ENCODE data around the gene FMNL2.

FMNL2 gene

DNA sequence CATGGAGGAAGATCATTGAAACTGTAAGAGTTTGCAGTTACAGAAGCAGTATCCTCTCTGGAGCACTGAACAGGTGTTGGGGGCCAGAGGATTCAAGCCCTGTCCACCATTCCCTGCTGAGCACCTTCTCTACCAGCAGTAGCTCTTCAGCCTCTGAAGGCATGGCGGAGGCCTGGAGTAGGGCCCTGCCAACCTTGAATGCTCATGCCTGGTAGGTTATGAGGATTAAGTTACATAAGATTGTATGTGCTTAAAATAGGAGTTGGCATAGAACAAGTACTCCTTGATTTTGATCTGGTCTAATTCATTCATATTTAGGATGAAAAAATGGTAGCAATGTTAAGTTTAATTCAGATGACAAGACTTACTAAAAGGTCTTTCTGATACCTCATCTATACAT is 40.2 kb downstream of the FMNL2 start:
- ChIA-PET CTCF (no interaction called here), POLR2A (no interaction called here)
- no peak for DNase-seq (ENCODE audit: extremely low spot score)
- TF ChIP-seq HDGF (IDR thresholded peaks at IDR 0.05; ENCODE audit: borderline replicate concordance) (no peak), BHLHE40 (IDR thresholded peaks at IDR 0.05; ENCODE audit: borderline replicate concordance) (no peak), FOXA1 (IDR thresholded peaks at IDR 0.05) (no peak), ELF4 (IDR thresholded peaks at IDR 0.05) (no peak), ARNT (IDR thresholded peaks at IDR 0.05) (no peak), L3MBTL2 (conservative IDR thresholded peaks at IDR 0.05) (no peak), LEF1 (IDR thresholded peaks at IDR 0.05; ENCODE audit: borderline replicate concordance) (no peak), SUZ12 (IDR thresholded peaks at IDR 0.05) (no peak), TARDBP (IDR thresholded peaks at IDR 0.05) (no peak), SP1 (IDR thresholded peaks at IDR 0.05) (no peak), CTBP1 (IDR thresholded peaks at IDR 0.05; ENCODE audit: borderline replicate concordance) (no peak)
- TF ChIP-seq, protein P1, sequence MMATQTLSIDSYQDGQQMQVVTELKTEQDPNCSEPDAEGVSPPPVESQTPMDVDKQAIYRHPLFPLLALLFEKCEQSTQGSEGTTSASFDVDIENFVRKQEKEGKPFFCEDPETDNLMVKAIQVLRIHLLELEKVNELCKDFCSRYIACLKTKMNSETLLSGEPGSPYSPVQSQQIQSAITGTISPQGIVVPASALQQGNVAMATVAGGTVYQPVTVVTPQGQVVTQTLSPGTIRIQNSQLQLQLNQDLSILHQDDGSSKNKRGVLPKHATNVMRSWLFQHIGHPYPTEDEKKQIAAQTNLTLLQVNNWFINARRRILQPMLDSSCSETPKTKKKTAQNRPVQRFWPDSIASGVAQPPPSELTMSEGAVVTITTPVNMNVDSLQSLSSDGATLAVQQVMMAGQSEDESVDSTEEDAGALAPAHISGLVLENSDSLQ (IDR thresholded peaks at IDR 0.05), result no peak

DNA sequence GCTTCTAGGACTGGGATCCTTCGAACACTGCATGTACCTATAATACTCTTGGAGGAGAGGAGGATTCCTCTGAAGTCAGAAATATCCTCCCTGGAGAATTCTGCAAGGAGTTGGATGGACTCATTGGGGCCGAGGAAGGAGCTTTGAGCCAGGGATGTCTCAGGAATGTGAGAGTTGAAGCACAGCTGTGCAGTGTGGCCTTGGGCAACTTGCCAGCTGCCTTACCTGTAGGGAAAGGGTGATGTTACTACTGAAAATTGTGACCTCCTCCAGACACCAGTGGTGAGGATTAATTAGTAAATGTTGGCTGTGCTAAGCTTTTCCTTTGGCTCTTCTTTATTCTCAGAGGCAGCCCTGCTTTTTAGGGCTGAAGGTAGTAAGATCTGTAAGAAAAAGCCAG is 41.4 kb downstream of the FMNL2 start:
- ChIA-PET CTCF (no interaction called here), POLR2A (no interaction called here)
- no peak for DNase-seq (ENCODE audit: extremely low spot score)

DNA sequence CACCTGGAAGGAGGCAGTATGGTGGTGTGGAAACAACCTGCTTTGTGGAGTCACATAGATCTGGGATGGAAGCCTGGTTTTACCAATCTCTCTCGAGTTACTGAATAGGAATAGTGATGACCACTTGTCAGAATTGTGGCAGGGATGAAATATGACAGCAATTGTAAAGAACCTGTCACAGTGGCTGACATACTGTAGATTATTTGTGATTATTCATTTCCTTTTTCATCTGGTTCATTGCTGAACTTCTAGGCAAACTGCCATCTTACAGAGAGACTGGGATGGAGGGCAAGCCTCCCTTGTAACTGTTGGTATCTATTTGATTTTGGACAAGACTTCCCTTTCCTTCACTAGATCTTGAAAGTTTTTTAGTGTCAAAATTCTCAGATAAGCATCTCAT is 42.0 kb downstream of the FMNL2 start:
- POLR2A ChIA-PET, result no interaction called here
- TF ChIP-seq CTBP1 (IDR thresholded peaks at IDR 0.05; ENCODE audit: borderline replicate concordance) (no peak), SP1 (IDR thresholded peaks at IDR 0.05) (no peak), BHLHE40 (IDR thresholded peaks at IDR 0.05; ENCODE audit: borderline replicate concordance) (no peak), FOXM1 (IDR thresholded peaks at IDR 0.05; ENCODE audit: borderline replicate concordance) (no peak), TARDBP (IDR thresholded peaks at IDR 0.05) (no peak), SUZ12 (IDR thresholded peaks at IDR 0.05) (no peak)
- TF ChIP-seq, protein P1 (IDR thresholded peaks at IDR 0.05), result no peak
- CTCF ChIA-PET, result interaction anchor here (1.1 kb wide), 1 partner anchor 18 kb away, joined by 3 read pairs; no protein-coding TSS in a partner anchor
- DNase-seq (ENCODE audit: extremely low spot score), result no peak

More for the DNA sequence above, 41.4 kb downstream of the FMNL2 start:
- no peak for TF ChIP-seq ARNT (IDR thresholded peaks at IDR 0.05)
- no peak for TF ChIP-seq LEF1 (IDR thresholded peaks at IDR 0.05; ENCODE audit: borderline replicate concordance)
- TF ChIP-seq FOXA1 (IDR thresholded peaks at IDR 0.05), result no peak
- TF ChIP-seq, protein P1 (IDR thresholded peaks at IDR 0.05), result no peak
- TF ChIP-seq BHLHE40 (IDR thresholded peaks at IDR 0.05; ENCODE audit: borderline replicate concordance), result no peak
- no peak for TF ChIP-seq FOXK2 (IDR thresholded peaks at IDR 0.05)

DNA sequence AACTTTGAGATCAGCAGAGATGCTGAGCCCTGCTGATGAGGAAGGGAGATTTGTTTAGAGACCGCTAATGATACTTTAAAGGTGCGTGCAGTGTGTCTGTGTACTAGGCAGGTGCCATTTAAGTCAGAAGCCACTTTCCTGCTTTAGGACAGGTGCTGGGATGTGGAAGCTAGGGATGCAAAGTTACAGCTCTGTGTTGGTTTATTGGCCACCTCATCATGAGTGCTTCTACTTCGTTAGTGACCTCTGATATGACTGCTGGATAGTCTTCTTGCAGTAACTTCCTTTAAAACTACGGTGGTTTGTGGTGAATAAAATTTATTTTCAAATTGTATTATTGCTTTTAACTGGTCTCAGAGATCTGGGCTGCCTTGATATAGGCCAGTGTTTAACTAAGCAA is 44.1 kb downstream of the FMNL2 start:
- CTCF ChIA-PET, result no interaction called here
- no peak for TF ChIP-seq ZNF384 (IDR thresholded peaks at IDR 0.05)
- TF ChIP-seq TARDBP (IDR thresholded peaks at IDR 0.05), result no peak
- no peak for TF ChIP-seq FOXM1 (IDR thresholded peaks at IDR 0.05; ENCODE audit: borderline replicate concordance)
- TF ChIP-seq SUZ12 (IDR thresholded peaks at IDR 0.05), result no peak
- TF ChIP-seq, protein P1 (IDR thresholded peaks at IDR 0.05), result no peak
- no peak for TF ChIP-seq ELF4 (IDR thresholded peaks at IDR 0.05)
- no peak for TF ChIP-seq HDGF (IDR thresholded peaks at IDR 0.05; ENCODE audit: borderline replicate concordance)
- no peak for TF ChIP-seq FOXK2 (IDR thresholded peaks at IDR 0.05)
- no peak for TF ChIP-seq CTBP1 (IDR thresholded peaks at IDR 0.05; ENCODE audit: borderline replicate concordance)
- no peak for TF ChIP-seq ARNT (IDR thresholded peaks at IDR 0.05)
- no peak for TF ChIP-seq L3MBTL2 (conservative IDR thresholded peaks at IDR 0.05)
- TF ChIP-seq LEF1 (IDR thresholded peaks at IDR 0.05; ENCODE audit: borderline replicate concordance), result no peak
- no peak for TF ChIP-seq SP1 (IDR thresholded peaks at IDR 0.05)
- no peak for TF ChIP-seq FOXA1 (IDR thresholded peaks at IDR 0.05)
- no peak for TF ChIP-seq NFRKB (IDR thresholded peaks at IDR 0.05)
- no peak for TF ChIP-seq BHLHE40 (IDR thresholded peaks at IDR 0.05; ENCODE audit: borderline replicate concordance)
- DNase-seq (ENCODE audit: extremely low spot score), result no peak
- POLR2A ChIA-PET, result interaction anchor here (0.8 kb wide), 1 partner anchor 11 kb away, joined by 4 read pairs; no protein-coding TSS in a partner anchor

DNA sequence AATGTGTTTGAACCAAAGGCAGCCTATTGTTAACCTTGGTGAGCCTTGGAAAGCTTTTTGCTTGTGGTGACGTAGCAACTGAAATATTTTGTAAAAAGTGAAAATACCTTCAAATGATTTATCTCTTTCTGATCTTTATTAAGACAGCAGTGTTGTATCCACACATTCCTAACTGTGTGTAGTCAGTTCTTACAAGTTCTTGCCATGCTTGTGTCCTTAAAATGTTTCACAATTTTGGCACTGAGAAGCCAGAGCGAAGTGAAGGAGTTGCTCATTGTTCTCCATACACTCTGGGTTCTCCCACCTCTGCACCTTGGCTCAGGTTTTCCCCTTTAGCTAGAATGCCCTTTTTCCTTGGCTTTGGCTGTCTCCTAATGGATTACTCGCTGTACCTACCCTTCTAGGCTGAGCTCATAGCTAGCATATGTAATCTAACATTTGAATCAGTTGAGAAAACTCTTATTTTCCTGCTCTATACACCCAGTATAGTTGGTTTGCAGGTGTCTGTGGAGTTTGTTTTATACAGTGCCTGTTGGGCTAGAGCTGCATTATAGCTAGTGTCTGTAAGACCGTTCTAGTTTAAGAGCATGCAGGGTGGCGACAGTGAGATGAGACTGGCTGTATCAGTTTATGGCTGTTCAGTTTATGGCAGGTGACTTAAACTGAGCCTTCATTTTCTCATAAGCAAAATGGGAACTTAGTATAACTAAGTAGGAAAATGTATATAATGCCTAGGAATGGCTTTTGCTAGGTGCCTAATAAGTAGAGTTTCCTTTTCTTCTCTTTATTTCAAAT is 45.5 kb downstream of the FMNL2 start:
- no peak for DNase-seq (ENCODE audit: extremely low spot score)
- TF ChIP-seq NFRKB (IDR thresholded peaks at IDR 0.05) (no peak), L3MBTL2 (conservative IDR thresholded peaks at IDR 0.05) (no peak)
- POLR2A ChIA-PET, result no interaction called here
- CTCF ChIA-PET, result no interaction called here

DNA sequence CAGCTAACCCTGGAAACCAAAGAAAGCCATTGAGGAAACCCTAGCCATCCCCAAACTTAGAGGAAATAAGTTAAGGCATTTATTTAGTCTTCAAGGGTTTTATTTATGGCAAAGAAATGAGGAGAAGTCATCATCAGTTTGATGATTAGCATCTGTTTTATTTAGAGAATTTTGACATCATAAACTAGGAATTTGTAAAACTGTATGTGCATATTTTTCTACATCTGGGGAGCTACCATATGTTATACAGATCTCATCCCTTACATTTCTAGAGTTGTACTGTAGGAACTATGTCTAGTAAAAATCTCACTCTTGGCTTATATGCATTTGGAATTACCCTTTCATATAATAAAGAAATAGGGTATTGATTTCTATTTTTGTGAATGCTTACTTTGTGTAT is 48.7 kb downstream of the FMNL2 start:
- POLR2A ChIA-PET, result no interaction called here
- TF ChIP-seq FOXM1 (IDR thresholded peaks at IDR 0.05; ENCODE audit: borderline replicate concordance) (no peak), SUZ12 (IDR thresholded peaks at IDR 0.05) (no peak), LEF1 (IDR thresholded peaks at IDR 0.05; ENCODE audit: borderline replicate concordance) (no peak), L3MBTL2 (conservative IDR thresholded peaks at IDR 0.05) (no peak), FOXK2 (IDR thresholded peaks at IDR 0.05) (no peak), HDGF (IDR thresholded peaks at IDR 0.05; ENCODE audit: borderline replicate concordance) (no peak), CTBP1 (IDR thresholded peaks at IDR 0.05; ENCODE audit: borderline replicate concordance) (no peak), NFRKB (IDR thresholded peaks at IDR 0.05) (no peak), ELF4 (IDR thresholded peaks at IDR 0.05) (no peak), ZNF384 (IDR thresholded peaks at IDR 0.05) (no peak), FOXA1 (IDR thresholded peaks at IDR 0.05) (no peak), ARNT (IDR thresholded peaks at IDR 0.05) (no peak), SP1 (IDR thresholded peaks at IDR 0.05) (no peak), BHLHE40 (IDR thresholded peaks at IDR 0.05; ENCODE audit: borderline replicate concordance) (no peak)
- TF ChIP-seq, protein P1 (IDR thresholded peaks at IDR 0.05), result no peak
- CTCF ChIA-PET, result no interaction called here
- DNase-seq (ENCODE audit: extremely low spot score), result no peak

Measured in HEK293T (cell line).